GM19463 (cell line): Measurements from ENCODE around the gene MAST4.
"Not testable (repeated sequence)": the region's sequence is repeated elsewhere in the genome, so short reads cannot be mapped to it uniquely, and the experiment has no call there.

ENCODE experiments used
- ATAC-seq: cut with Tn5 transposase; IDR thresholded peaks from one replicate; pipeline ENCODE4 v1.9.1; 2021; ENCODE audit warnings: mild to moderate bottlenecking, moderate library complexity; ENCODE audit not compliant: unreplicated experiment

The MAST4 gene

GRCh38 chr5:67168069-67168468, 571.9 kb downstream of the MAST4 start:
- no peak for ATAC-seq

DNA sequence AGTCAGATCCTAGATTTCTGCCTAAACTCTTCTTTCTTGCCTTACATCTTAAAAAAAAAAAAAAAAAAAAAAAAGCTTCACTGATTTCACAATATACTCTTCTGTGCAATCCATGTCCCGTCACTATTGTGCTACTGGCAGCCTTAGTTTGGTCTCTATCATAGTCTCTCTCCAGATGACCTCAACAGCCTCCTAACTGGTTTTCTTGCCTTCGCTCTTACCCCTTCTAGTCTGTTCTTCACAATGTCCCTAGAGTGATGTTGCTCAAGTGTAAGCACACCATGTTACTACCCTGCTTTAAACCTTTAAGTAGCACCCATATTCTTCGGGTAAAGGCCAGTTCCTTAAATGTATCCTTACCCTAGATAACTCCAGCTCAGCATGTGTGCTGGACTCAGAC, 574.6 kb downstream of the MAST4 start:
- ATAC-seq: no peak

DNA sequence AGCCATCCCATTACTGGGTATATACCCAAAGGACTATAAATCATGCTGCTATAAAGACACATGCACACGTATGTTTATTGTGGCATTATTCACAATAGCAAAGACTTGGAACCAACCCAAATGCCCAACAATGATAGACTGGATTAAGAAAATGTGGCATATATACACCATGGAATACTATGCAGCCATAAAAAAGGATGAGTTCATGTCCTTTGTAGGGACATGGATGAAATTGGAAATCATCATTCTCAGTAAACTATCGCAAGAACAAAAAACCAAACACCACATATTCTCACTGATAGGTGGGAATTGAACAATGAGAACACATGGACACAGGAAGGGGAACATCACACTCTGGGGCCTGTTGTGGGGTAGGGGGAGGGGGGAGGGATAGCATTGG, 577.2 kb downstream of the MAST4 start:
- ATAC-seq: not testable (repeated sequence)

GRCh38 chr5:67173959-67174358, 577.8 kb downstream of the MAST4 start:
- no peak for ATAC-seq

DNA sequence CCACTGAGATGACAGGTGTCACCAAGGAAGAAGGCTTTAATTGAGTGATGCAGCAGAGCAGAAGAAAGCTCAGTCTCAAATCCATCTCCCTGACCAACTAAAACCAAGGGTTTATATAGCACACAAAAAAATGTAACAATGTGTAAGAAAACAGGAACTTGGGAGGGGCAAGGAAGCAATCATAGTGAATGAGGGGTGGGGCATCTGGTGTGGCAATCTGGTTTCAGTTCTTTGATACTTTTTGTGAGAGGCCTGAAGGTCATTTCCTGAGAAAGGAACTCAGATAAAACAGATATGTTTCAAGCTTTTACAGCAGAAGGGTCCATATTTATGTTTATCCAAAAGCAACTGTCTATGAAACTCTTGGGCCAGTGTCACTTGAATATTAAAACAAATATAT, 580.7 kb downstream of the MAST4 start:
- ATAC-seq: no peak

GRCh38 chr5:67178085-67178484, 581.9 kb downstream of the MAST4 start:
- no peak for ATAC-seq

DNA sequence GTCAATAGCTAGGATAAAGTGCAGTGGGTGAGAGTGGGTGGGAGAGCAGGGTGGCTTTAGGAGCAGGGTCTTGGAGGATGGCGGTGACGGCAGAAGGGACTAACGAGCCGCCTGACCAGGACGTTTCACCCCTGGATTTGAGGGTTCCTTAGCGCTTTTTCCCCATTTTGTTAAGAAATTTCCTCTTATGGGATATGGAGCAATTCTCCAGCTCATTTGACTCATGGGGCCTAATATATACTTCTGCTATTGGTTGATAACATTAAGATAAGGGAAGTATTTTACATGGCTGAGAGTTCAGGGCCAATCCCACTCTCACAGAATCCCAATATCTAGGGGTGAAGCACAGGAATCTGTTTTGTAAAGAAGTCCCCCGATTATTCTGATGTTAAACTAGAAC, 582.8 kb downstream of the MAST4 start:
- ATAC-seq: no peak

DNA sequence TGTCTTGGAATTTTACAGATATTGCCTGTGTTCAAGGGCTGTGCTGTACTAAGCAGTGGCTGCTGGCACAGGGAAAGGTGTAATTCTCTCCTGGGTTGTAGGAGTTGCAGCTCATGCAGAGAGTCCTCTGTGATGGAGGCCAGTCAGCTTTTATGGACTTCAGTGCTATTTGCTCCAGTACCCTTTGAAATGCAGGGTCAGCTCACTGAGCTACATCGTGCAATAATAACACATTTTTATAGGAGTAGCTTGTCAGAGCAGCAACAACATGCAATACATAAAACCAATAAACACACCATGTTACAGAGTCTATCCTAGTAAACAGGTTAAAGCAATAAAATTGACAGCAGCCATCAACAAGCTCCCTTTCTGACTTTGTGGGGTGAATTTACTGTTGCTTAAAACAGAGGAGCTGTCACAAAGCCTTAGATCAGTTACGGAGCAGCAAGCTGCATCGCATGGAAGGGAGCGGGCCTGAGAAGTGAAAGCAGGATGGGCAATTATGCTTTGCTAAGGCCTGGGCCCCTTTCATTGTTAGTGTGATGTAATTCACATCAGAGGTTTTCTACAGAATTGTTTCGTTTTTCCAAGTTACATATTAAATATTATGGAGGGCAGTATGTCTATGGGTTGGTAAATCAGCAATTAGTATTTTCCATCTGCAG, 583.6 kb downstream of the MAST4 start:
- ATAC-seq: no peak

DNA sequence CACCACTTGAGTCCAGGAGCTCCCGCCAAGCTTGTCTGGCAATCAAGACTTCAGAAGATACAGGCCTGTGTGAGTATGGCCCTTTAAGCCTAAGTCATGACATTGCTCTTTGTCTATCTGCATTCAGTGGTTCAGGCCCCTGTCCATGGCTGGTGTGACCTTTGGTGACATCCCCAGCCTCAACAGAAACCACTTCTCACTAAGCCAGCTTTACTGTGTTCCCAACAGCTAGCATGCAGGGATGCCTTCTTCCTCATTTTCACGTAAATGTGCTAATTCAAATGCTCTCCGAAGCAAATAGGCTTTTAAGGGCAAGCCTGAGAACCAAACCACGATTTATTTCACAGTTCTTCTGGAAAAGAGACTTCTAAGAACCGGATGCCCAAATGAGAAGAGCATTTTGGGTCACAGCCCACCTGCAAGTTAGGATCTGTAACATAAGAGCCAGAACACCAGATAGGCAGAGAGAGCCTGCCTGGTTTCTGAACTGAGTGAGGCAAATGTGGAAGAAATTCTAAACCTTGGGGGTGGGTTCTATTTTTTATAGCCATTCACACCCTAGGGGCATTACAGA, 585.5 kb downstream of the MAST4 start:
- no peak for ATAC-seq

DNA sequence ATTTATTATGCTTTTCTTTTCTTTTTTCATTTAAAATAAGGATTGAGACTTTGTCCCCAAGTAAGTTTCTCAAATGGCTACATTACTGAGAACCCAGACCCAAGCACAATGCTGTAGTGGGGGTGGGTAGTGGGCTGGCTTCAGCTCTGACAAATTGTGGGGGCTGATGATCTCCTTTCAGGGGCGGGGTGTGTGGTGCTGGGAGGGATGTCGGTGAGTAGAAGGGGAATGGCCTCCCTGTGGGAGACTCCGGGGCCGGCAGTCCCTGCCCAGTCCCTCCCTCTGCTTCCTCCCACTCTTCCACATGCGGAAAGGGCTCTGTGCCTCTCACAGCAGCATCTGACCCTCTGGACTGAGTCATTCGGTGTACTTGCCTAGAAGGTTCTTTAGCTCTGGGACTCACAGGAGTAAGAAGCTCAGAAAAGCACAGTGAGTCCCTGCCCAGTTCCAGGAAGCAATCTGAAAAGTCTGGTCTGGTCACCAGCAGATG, 586.2 kb downstream of the MAST4 start:
- ATAC-seq: no peak

DNA sequence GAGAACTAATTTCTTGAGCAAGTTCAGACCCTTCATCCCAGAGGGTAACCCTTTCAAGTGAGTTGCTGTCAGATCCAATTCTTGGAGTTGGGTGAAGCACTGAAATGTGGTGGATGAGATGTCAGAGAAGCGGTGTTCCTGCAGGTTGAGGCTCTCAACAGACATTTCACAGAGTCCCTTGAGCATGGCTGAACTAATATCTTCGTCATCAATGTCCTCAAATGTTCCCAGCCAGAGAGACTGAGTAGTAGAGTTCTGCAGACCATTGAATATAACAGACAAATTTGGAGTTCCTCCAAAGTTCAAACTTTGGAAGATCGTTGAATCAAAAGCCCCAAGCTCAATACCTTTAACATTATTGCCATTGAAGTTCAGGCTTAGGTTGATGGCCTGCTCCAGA, 587.7 kb downstream of the MAST4 start:
- ATAC-seq: no peak

- ATAC-seq: peak; percentile 65
Measured at GRCh38 chr5:67187006-67187715, 591.0 kb downstream of the MAST4 start.

DNA sequence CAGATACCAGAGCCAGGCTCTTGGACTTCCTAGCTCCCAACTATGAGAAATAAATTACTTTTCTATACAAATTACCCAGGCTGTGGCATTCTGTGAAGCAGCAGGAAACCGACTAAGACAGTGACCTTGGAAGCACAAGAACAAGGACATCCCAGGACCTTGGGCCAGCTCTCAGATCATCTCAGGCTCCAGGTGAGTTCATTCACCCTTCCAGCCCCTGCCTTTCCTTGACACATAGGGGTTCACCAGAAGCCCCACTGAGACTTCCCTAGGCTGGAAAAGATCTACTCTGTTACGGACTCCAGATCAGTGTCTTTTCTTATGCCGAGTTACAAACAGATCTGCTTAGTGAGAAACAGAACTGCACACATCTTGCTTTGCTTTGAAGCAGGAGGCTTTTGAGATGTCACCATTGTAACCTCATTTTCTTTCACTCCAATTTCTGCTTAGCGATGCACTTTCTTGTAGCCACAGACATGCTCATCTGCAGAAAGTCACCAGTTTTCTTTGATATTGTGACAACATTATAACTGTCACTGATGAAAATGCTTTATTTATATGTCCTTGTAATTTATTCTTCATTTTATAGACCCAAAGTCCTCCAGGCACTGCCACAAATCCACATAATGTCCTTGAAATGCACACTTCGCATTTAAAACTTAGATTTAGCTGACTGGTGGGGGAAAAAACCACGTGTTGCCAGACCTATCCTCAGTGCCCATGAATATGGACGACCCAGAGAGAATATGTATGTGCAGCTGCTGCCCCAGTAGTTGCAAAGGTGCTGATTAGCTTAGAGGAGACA, 592.3 kb downstream of the MAST4 start:
- ATAC-seq: no peak

DNA sequence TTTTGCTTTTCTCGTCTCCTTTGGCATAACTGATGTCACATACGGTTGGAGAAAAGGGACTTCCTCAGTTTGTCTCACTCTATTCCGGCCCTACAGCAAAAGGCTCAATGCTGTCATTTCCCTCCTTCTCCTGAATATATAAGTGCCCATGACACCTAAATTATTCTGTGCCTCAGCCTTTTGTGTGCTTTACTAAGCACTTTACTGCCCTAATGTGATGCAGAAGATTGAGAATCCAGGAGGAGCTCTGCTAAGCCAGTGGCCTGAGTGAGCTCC, 592.8 kb downstream of the MAST4 start:
- ATAC-seq: no peak

DNA sequence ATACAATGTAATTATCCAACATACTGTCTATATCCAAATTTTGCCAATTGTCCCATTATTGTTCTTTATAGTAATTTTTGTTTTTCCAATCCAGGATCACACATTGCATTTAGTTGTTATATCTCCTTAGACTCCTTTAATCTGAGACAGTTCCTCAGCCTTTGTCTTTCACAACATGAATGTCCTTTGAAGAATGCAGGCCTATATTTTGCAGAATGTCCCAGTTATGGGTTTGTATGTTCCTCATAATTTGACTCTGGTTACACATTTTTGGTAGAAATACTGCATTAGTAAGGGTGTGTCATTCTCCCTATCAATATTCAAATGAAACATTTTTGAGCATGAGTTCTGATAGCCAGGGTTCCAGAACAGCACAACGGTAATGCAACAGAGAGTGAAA, 593.7 kb downstream of the MAST4 start:
- no peak for ATAC-seq

DNA sequence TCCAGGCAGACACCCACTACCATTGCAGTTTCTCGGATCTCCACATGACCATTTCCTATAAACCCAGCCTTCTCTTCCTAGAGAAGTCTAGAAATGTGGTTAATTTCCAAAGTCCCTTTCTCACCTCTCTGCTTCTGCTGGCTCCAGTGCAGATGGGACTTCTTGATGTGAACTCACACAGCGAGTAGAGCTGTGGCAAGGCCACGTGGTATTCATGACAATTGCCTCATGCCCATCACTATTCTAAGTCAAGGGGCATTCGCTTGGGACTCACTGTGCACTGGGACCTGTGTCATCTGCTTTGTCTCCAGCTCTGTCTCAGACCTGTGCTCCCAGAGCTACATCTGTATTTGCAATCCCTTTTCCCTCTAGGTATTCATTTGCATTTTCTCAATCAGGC, 594.2 kb downstream of the MAST4 start:
- ATAC-seq: no peak

DNA sequence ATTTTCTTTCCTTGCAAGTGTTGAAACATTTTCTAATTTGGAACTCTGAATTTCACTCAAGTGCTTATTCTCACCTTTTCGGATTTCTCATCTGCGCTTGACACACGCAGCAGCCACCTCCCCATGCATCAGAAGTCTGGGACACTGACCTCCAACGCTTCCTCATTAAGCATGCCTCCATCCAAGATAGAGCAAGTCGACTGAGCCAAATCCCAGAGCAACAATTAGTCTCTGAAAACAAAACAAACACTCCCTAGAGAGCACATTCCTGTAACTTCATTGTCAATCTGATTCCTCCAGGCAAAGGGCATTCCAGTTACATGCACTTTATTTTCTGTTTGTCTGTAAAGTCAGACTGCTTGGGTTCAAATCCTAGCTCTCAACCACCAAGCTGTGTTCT, 594.7 kb downstream of the MAST4 start:
- ATAC-seq: no peak

DNA sequence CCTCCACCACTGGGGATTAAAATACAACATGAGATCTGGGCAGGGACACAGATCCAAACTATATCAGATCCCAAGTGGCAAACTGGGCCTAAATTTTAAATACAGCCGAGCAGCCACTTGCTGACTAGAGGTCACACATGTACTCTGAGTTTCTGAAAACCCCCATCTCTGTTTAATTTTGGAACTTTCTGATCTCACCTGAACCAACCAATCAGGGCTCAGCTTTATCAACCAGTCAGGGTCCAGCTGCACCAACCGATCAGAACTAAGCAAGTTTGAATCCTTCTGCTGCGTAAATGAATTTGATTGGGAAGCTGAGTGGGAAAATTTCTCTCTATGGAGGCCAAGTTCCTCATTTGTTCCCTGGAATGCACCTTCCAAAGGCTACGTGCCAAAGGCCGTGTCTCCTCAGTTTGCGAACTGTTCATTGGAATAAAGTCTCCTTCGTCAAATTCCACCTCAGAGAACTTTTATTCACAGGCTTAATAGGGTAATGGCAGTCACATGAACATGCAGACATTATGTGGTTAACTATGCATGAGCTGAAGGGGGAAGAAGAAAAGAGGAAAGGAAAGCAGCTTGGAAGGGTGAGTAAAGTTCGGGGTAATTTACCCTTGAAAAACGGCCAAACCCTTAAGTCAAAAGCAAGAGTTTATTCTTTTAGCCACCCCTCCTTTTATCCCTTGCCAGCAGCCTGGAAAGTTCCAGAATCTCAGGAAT, 596.7 kb downstream of the MAST4 start:
- no peak for ATAC-seq

- no peak for ATAC-seq
Measured at GRCh38 chr5:67193439-67193807, 597.2 kb downstream of the MAST4 start.

- no peak for ATAC-seq
Measured at GRCh38 chr5:67194166-67194565, 598.0 kb downstream of the MAST4 start.
